Dermis blood vessel endothelial cell (primary cell): ENCODE data around the gene PRSS38. TPM values are rescaled to one million over a fixed set of nuclear protein-coding genes. Genes with fewer than 3 reads are reported as not detected.
"Not testable (repeated sequence)": the region's sequence is repeated elsewhere in the genome, so short reads cannot be mapped to it uniquely, and the experiment has no call there.

Experiments used
- DNase-seq: peaks from one replicate; pipeline ENCODE4 v3.0.0; 2010
- total RNA-seq: library from RNA; depleted of rRNA; stranded (reverse); fragments of >200 nt; gene quantifications from 2 replicates; pipeline ENCODE4 v1.2.3, GENCODE V29; 2014

The PRSS38 gene
- total RNA-seq, 1 donor from 2014 or later = not detected

GRCh38 chr1:227846265-227846858 lies 30.9 kb downstream of the PRSS38 start:
- no peak for DNase-seq

- DNase-seq = not testable (repeated sequence)
These were observed 31.6 kb downstream of the PRSS38 start for GRCh38 chr1:227847046-227847445.

GRCh38 chr1:227848430-227848932 lies 33.0 kb downstream of the PRSS38 start:
- no peak for DNase-seq

- no peak for DNase-seq
These were observed 33.8 kb downstream of the PRSS38 start for GRCh38 chr1:227849251-227849650.

- DNase-seq = no peak
These were observed 38.7 kb downstream of the PRSS38 start for GRCh38 chr1:227854189-227854588.

GRCh38 chr1:227855687-227856086 lies 40.2 kb downstream of the PRSS38 start:
- DNase-seq = no peak

GRCh38 chr1:227856147-227856858 lies 40.8 kb downstream of the PRSS38 start:
- DNase-seq = no peak

- no peak for DNase-seq
These were observed 49.4 kb downstream of the PRSS38 start for GRCh38 chr1:227864882-227865281.

- DNase-seq = no peak
These were observed 53.9 kb downstream of the PRSS38 start for GRCh38 chr1:227869279-227869842.

GRCh38 chr1:227869851-227870305 lies 54.4 kb downstream of the PRSS38 start:
- no peak for DNase-seq

GRCh38 chr1:227870366-227870765 lies 54.9 kb downstream of the PRSS38 start:
- DNase-seq = no peak

GRCh38 chr1:227871892-227872291 lies 56.4 kb downstream of the PRSS38 start:
- not testable (repeated sequence) for DNase-seq

- not testable (repeated sequence) for DNase-seq
These were observed 62.3 kb downstream of the PRSS38 start for GRCh38 chr1:227877810-227878209.

GRCh38 chr1:227880342-227880924 lies 65.0 kb downstream of the PRSS38 start:
- DNase-seq = no peak

- no peak for DNase-seq
These were observed 67.6 kb downstream of the PRSS38 start for GRCh38 chr1:227883073-227883520.

GRCh38 chr1:227883641-227884301 lies 68.3 kb downstream of the PRSS38 start:
- DNase-seq = no peak

- no peak for DNase-seq
These were observed 69.1 kb downstream of the PRSS38 start for GRCh38 chr1:227884370-227885134.

- no peak for DNase-seq
These were observed 69.7 kb downstream of the PRSS38 start for GRCh38 chr1:227885135-227885647.

GRCh38 chr1:227885648-227886502 lies 70.4 kb downstream of the PRSS38 start:
- peak; percentile 49 for DNase-seq

- no peak for DNase-seq
These were observed 71.1 kb downstream of the PRSS38 start for GRCh38 chr1:227886503-227886961.
